Astrocyte (in vitro differentiated cells and primary cell): Measurements from ENCODE around the gene SLN.

Source experiments
- EZH2 ChIP-seq: IDR thresholded peaks from 2 replicates; pipeline ENCODE4 v1.6.1; 2012; ENCODE audit warnings: mild to moderate bottlenecking, low read length, inconsistent platforms; ENCODE audit not compliant: insufficient read depth
- TF ChIP-seq, protein P1 (sequence below): IDR thresholded peaks from 2 replicates; pipeline ENCODE4 v1.5.1; 2011; ENCODE audit warnings: low read depth, mild to moderate bottlenecking, inconsistent platforms, low read length, moderate library complexity; ENCODE audit not compliant: insufficient read depth

DNA sequence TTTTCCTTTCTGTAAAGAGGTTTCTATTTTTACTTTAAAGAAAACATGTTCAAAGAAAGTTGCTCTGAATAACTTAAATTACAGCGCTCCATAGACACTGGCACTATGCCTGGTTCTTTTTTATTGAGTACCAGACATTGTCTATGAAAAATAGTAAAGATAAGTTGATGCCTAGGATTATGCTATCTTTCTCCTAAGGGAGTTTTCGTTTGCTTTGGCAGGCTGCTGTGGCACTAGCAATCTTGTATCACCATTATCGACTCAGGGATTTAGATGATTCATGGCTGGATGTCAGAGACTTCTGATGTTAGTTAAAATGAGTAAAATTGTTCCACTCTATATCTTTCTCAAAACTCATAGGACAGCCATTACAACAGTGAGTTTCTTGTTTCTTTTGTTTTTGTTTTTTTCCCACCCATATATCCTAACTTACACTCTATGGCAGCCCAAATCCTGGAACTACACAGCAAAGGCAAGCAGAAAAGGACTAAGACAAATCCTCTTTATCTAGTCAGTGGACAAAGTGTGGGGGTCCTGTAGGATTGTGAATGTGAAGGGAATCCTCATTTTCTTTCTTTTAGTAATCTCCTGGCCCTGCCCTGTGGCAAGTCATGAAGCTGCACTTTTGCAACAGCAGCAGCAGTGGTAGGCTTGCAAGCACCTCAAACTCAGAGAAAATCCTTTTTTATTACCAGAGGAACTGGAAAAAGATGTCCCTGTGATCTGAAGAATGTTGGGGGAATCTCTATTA, 20.7 kb downstream of the SLN start:
- TF ChIP-seq, protein P1, sequence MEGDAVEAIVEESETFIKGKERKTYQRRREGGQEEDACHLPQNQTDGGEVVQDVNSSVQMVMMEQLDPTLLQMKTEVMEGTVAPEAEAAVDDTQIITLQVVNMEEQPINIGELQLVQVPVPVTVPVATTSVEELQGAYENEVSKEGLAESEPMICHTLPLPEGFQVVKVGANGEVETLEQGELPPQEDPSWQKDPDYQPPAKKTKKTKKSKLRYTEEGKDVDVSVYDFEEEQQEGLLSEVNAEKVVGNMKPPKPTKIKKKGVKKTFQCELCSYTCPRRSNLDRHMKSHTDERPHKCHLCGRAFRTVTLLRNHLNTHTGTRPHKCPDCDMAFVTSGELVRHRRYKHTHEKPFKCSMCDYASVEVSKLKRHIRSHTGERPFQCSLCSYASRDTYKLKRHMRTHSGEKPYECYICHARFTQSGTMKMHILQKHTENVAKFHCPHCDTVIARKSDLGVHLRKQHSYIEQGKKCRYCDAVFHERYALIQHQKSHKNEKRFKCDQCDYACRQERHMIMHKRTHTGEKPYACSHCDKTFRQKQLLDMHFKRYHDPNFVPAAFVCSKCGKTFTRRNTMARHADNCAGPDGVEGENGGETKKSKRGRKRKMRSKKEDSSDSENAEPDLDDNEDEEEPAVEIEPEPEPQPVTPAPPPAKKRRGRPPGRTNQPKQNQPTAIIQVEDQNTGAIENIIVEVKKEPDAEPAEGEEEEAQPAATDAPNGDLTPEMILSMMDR: no peak
- no peak for TF ChIP-seq EZH2
